ENCODE data around the gene MYO18A. TPM values are rescaled to one million over a fixed set of nuclear protein-coding genes. Genes with fewer than 3 reads are reported as not detected.
A peak's percentile ranks its signal among the peaks of the same experiment; 100 is the strongest.

Gene MYO18A
- total and polyA plus RNA-seq, 10 of the 15 experiments (the other 5 are each of a cell fraction or from before 2014, with no cell fraction given) = 2.9 to 66.0 (median 24.5) TPM

- ChIA-PET CTCF (interaction anchor here (2.6 kb wide), 1 partner anchor 77 kb away, joined by 7 read pairs; no protein-coding TSS in a partner anchor), RAD21 (ENCODE audit: unreplicated experiment) (interaction anchor here (0.5 kb wide), 1 partner anchor 305 kb away, joined by 3 read pairs; no protein-coding TSS in a partner anchor), SMC1A (ENCODE audit: uncharacterized antibody, unreplicated experiment) (no interaction called here), POLR2A (no interaction called here)
- in situ Hi-C loops (cut with MboI) = no loop called here
- Histone ChIP-seq H3K9ac (ENCODE audit: control insufficient read depth, insufficient read depth, low read length) (no peak overlapping the region), H3K36me3 (ENCODE audit: control insufficient read depth in 2 of 2, insufficient read depth in 2 of 2, low read length in 1 of 2) (no peaks in the 10 kb centered on the region), H3K4me3 (no peak overlapping the region), H3K9me3 (replicated peaks; ENCODE audit: control insufficient read depth, insufficient read depth, low read length) (no peaks in the 10 kb centered on the region), H3K79me2 (ENCODE audit: control insufficient read depth, insufficient read depth, low read length) (no peaks in the 10 kb centered on the region), H3K4me1 (ENCODE audit: control insufficient read depth, insufficient read depth, low read length) (peaks cover 13% of the 10 kb centered on the region), H3K27me3 (replicated peaks in 1 of 2; ENCODE audit: control insufficient read depth in 2 of 2, insufficient read depth in 2 of 2, low read length in 1 of 2) (no peaks in the 10 kb centered on the region; a peak in 1 of 4 replicates), H2AFZ (ENCODE audit: control insufficient read depth, low read depth, low read length) (no peak overlapping the region), H4K20me1 (ENCODE audit: control insufficient read depth, insufficient read depth) (no peaks in the 10 kb centered on the region), H3K27ac (ENCODE audit: control insufficient read depth, insufficient read depth) (no peak overlapping the region), H3K4me2 (ENCODE audit: control insufficient read depth, insufficient read depth) (peak overlapping the region; percentile 49; the same call in 1 of the 2 replicates)
- no TSS peak for BruUV-seq (replicated peaks)
- FAIRE-seq (no peak), DNase-seq (ENCODE audit: low read depth, low spot score) (no peak), ATAC-seq (peak; percentile 33)
- intact Hi-C loops (cut with micrococcal nuclease; ENCODE audit: unreplicated experiment) = no loop called here
- WGBS (ENCODE audit: insufficient coverage, insufficient replicate concordance, low lambda C conversion rate, missing lambda C conversion rate) = 72% methylated on average over 11 of the region's 11 CpGs
- TF ChIP-seq STAT1 (conservative IDR thresholded peaks at IDR 0.05) (no peak), BCL3 (IDR thresholded peaks at IDR 0.05; ENCODE audit: borderline replicate concordance, insufficient read depth, low read depth, low read length, poor library complexity, severe bottlenecking) (no peak), TCF3 (IDR thresholded peaks at IDR 0.05; ENCODE audit: borderline replicate concordance, insufficient read depth, low read depth, low read length) (no peak), TBL1XR1 (IDR thresholded peaks at IDR 0.05; ENCODE audit: low read depth, low read length) (no peak), FOXM1 (IDR thresholded peaks at IDR 0.05; ENCODE audit: low read depth, low read length) (no peak), ZNF384 (IDR thresholded peaks at IDR 0.05; ENCODE audit: borderline replicate concordance, low read depth, low read length) (no peak), JUND (IDR thresholded peaks at IDR 0.05; ENCODE audit: low read depth, low read length) (no peak), MXI1 (IDR thresholded peaks at IDR 0.05; ENCODE audit: low read depth, low read length) (no peak), SMAD1 (IDR thresholded peaks at IDR 0.05; ENCODE audit: low read depth, partially characterized antibody) (no peak), ZNF622 (IDR thresholded peaks at IDR 0.05) (no peak), SUZ12 (IDR thresholded peaks at IDR 0.05; ENCODE audit: unreplicated experiment) (no peak)
- TF ChIP-seq, protein P1, sequence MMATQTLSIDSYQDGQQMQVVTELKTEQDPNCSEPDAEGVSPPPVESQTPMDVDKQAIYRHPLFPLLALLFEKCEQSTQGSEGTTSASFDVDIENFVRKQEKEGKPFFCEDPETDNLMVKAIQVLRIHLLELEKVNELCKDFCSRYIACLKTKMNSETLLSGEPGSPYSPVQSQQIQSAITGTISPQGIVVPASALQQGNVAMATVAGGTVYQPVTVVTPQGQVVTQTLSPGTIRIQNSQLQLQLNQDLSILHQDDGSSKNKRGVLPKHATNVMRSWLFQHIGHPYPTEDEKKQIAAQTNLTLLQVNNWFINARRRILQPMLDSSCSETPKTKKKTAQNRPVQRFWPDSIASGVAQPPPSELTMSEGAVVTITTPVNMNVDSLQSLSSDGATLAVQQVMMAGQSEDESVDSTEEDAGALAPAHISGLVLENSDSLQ (IDR thresholded peaks at IDR 0.05) = no peak
Measured at GRCh38 chr17:29042026-29042678, 138.0 kb downstream of the MYO18A start.

Measured in GM12878 (cell line).